ENCODE results near the gene POLG2.

DNA sequence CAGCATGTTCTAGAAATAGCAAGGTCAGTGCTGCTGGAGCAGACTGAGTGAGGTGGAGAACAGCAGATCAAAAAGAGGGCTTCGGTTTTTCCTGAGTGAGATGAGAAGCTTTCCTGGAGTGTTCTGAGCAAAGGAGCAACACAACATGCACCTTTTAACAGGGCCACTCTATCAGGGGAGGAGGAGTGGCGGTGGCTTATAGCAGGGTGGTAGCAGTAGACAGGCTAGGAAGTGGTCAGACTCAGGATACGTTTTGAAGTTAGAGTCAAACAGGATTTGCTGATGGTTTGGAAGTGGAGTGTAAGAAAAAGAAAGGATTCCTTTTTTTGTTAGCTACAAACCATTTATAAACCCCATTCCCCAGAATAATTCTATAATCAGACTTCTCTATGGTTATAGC lies 12.5 kb downstream of the POLG2 start:
- TF ChIP-seq POLR2A (IDR thresholded peaks at IDR 0.05; ENCODE audit: low read length) (no peak), GATA1 (IDR thresholded peaks at IDR 0.05; ENCODE audit: low read depth, low read length) (no peak)

Measured in erythroblast (primary cell).